BLaER1 (cell line): ENCODE results near the gene WDR18.

Experiments used
- H3K27ac ChIP-seq: shearing (Covaris generic); formaldehyde crosslinking; 2 replicates; pipeline ENCODE4 v1.8.1; 2022
- H3K27me3 ChIP-seq: shearing (Covaris generic); formaldehyde crosslinking; 2 replicates; pipeline ENCODE4 v1.8.1; 2022
- H3K36me3 ChIP-seq: shearing (Covaris generic); formaldehyde crosslinking; 2 replicates; pipeline ENCODE4 v1.8.1; 2022
- H3K4me1 ChIP-seq: shearing (Covaris generic); formaldehyde crosslinking; 2 replicates; pipeline ENCODE4 v1.8.1; 2022
- H3K4me2 ChIP-seq: shearing (Covaris generic); formaldehyde crosslinking; 2 replicates; pipeline ENCODE4 v1.8.1; 2022
- H3K4me3 ChIP-seq: shearing (Covaris generic); formaldehyde crosslinking; 2 replicates; pipeline ENCODE4 v1.8.1; 2022
- H3K9ac ChIP-seq: shearing (Covaris generic); formaldehyde crosslinking; 2 replicates; pipeline ENCODE4 v1.8.1; 2022
- H3K9me3 ChIP-seq: shearing (Covaris generic); formaldehyde crosslinking; 2 replicates; pipeline ENCODE4 v1.8.1; 2022
- H4K20me1 ChIP-seq: shearing (Covaris generic); formaldehyde crosslinking; 2 replicates; pipeline ENCODE4 v1.8.1; 2022
- Cebpa-rat ChIP-seq: shearing (Covaris generic); IDR thresholded peaks from 2 replicates; pipeline ENCODE4 v1.8.1; 2022

The WDR18 gene

GRCh38 chr19:1004803-1005664, 20.9 kb downstream of the WDR18 start:
- H3K36me3 ChIP-seq: peaks cover 28% of the 10 kb centered on the region
- peaks cover 17% of the 10 kb centered on the region for H3K4me1 ChIP-seq
- H4K20me1 ChIP-seq: peaks cover 52% of the 10 kb centered on the region
- peaks cover 35% of the 10 kb centered on the region for H3K27me3 ChIP-seq
- no peak for TF ChIP-seq Cebpa-rat
- H3K9ac ChIP-seq: no peak overlapping the region
- no peak overlapping the region for H3K27ac ChIP-seq
- H3K4me2 ChIP-seq: no peak overlapping the region
- no peaks in the 10 kb centered on the region for H3K9me3 ChIP-seq
- H3K4me3 ChIP-seq: no peak overlapping the region

GRCh38 chr19:1006711-1007398, 22.7 kb downstream of the WDR18 start:
- Histone ChIP-seq H3K27me3 (peaks cover 17% of the 10 kb centered on the region), H3K4me3 (no peak overlapping the region), H3K4me2 (no peak overlapping the region), H3K4me1 (peaks cover under 1% of the 10 kb centered on the region; the same call in 1 of the 2 replicates), H4K20me1 (peaks cover 44% of the 10 kb centered on the region), H3K9me3 (no peaks in the 10 kb centered on the region), H3K36me3 (peaks cover 44% of the 10 kb centered on the region), H3K9ac (no peak overlapping the region), H3K27ac (no peak overlapping the region)
- no peak for TF ChIP-seq Cebpa-rat

- Histone ChIP-seq H3K27me3 (peaks cover 10% of the 10 kb centered on the region), H3K36me3 (peaks cover 51% of the 10 kb centered on the region), H3K4me3 (no peak overlapping the region), H4K20me1 (peaks cover 50% of the 10 kb centered on the region), H3K4me1 (no peaks in the 10 kb centered on the region), H3K9ac (no peak overlapping the region), H3K9me3 (no peaks in the 10 kb centered on the region), H3K27ac (no peak overlapping the region), H3K4me2 (no peak overlapping the region)
- no peak for TF ChIP-seq Cebpa-rat
These were observed 23.5 kb downstream of the WDR18 start for GRCh38 chr19:1007399-1008251.

- H3K27me3 ChIP-seq: peaks cover 3% of the 10 kb centered on the region
- peaks cover 54% of the 10 kb centered on the region for H4K20me1 ChIP-seq
- no peak overlapping the region for H3K4me3 ChIP-seq
- no peak overlapping the region for H3K27ac ChIP-seq
- no peak overlapping the region for H3K9ac ChIP-seq
- no peaks in the 10 kb centered on the region for H3K9me3 ChIP-seq
- H3K4me1 ChIP-seq: no peaks in the 10 kb centered on the region
- TF ChIP-seq Cebpa-rat: no peak
- H3K36me3 ChIP-seq: peaks cover 60% of the 10 kb centered on the region
- no peak overlapping the region for H3K4me2 ChIP-seq
These were observed 24.3 kb downstream of the WDR18 start for GRCh38 chr19:1008268-1009040.

GRCh38 chr19:1009041-1009980, 25.2 kb downstream of the WDR18 start:
- Histone ChIP-seq H3K27ac (no peak overlapping the region), H4K20me1 (peaks cover 61% of the 10 kb centered on the region), H3K27me3 (no peaks in the 10 kb centered on the region), H3K4me2 (no peak overlapping the region), H3K9ac (no peak overlapping the region), H3K36me3 (peaks cover 68% of the 10 kb centered on the region), H3K9me3 (no peaks in the 10 kb centered on the region), H3K4me1 (no peaks in the 10 kb centered on the region), H3K4me3 (no peak overlapping the region)
- TF ChIP-seq Cebpa-rat: no peak

GRCh38 chr19:1009981-1010538, 25.9 kb downstream of the WDR18 start:
- Histone ChIP-seq H3K36me3 (peaks cover 76% of the 10 kb centered on the region), H4K20me1 (peaks cover 69% of the 10 kb centered on the region), H3K4me1 (no peaks in the 10 kb centered on the region), H3K9me3 (no peaks in the 10 kb centered on the region), H3K27ac (no peak overlapping the region), H3K4me3 (no peak overlapping the region), H3K27me3 (no peaks in the 10 kb centered on the region), H3K4me2 (no peak overlapping the region), H3K9ac (no peak overlapping the region)
- TF ChIP-seq Cebpa-rat: no peak

- Histone ChIP-seq H4K20me1 (peaks cover 77% of the 10 kb centered on the region), H3K4me2 (no peak overlapping the region), H3K9ac (no peak overlapping the region), H3K36me3 (peaks cover 84% of the 10 kb centered on the region), H3K4me1 (no peaks in the 10 kb centered on the region), H3K27me3 (no peaks in the 10 kb centered on the region), H3K9me3 (no peaks in the 10 kb centered on the region), H3K4me3 (no peak overlapping the region), H3K27ac (no peak overlapping the region)
- no peak for TF ChIP-seq Cebpa-rat
These were observed 26.7 kb downstream of the WDR18 start for GRCh38 chr19:1010586-1011510.
